NCI-H774 (cell line): ENCODE results near the gene NRL.

Source experiments
- DNase-seq: peaks from one replicate; lab custom pipeline; 2025; lab: John Stamatoyannopoulos, UW

Gene NRL

DNA sequence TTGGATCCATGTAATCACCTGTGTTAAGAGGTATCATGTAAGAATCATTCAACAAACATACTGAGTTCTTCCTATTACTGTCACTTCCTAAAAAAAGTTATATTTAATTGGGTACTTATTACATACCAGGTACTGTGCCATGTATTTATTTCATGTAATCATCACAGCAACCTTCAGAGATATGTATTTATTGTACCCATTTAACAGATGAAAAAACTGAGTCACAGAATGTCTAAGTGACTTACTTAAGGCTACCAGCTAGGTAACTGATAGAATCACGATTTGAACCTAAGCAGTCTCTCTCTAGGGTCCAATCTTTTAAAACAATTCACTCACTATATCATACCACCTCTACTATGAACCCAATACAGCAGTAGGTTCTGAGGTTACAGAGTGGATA lies 29.7 kb upstream of the NRL start:
- DNase-seq: no peak

DNA sequence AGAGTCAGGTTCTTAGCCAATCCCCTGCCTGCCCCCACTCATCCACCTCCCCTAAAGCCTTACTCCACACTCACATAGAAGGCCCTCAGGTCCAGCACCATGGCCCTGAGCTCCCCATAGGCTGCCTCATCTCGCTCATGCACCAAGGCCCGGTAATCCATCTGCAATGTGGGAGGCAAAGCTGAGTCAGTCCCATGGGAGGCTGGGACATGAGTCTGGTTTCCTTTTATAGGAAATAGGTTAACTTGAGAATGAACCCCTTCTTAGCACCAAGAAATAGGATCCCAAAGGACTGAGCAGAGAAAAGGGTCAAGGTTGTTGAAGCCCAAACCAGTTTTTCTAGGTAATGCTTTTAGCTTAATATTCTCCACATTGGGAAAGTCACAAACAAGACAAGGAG lies 28.8 kb upstream of the NRL start:
- DNase-seq: no peak

DNA sequence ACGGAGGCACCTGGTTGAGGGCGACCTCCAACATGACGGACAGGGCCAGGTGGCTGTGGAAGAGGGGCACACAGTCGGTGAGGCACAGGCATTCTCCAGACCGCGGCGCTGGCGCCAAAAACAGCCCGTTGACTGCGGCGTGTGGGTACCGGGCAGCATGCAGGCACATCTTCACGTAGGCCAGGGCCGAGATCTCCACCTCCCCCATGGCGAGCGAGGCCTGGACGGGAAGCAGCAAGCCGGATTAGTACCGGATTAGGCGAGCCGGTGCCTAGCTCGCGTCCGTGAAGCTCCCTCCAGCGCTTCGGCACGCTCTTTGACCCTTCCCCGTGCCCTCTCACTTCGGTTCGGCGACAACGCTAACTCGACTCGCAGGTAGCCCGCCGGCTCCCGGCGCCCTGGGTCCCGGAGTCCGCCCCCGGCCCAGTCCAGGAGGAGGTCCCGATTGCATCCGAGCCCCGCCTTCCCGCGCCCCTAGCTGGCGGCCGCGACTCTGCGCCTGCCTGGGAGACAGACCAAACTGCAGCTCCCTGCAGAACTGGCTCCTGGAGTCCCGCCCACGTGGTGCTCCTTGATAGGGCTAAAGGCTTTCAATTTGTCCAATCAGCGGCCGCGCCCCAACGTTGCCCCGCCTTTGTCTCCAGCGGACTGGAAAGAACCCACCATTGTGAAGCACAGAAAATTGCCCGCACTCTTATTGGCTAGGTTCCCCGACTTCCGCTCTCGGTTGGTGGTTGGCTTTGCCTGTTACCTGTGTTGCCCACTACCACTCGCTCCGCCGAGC lies 26.5 kb upstream of the NRL start, which contains the start of gene EMC9:
Gene EMC9 (minus strand): TSS at position 495 of the 784 bp plus-strand sequence. CDS start 287 bp downstream, at position 208.
- DNase-seq: peak; percentile 99

DNA sequence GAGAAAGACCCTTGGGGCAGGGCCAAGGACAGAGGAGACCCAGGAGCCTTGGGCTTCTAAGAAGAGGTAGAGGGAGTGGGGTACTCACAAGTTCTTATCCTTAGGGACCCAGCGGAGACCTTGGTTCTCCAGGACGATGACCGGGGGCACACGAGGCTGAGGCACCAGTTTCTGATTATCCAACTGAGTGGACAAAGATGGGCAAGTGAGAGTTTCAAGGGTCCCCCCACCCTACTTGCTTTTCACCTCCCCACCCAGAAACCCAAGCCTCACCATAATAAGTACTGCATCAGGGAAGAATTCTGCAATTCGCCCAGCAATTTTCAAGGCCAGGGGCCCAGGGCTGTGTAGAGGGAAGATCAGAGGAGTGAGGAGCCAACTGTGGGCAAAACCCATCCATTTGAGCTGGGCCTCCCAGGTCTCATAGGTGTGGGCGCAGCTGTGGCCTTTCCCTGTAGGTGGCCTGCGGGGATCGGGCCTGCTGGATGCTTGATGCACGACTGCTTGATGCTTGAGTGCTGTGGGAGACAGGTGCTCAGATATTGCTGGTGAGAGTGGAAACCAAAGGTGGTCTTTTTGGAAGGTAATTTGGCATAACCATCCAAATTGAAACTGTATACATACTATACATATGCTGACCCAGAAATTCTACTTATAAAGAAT lies 24.7 kb upstream of the NRL start:
- no peak for DNase-seq

DNA sequence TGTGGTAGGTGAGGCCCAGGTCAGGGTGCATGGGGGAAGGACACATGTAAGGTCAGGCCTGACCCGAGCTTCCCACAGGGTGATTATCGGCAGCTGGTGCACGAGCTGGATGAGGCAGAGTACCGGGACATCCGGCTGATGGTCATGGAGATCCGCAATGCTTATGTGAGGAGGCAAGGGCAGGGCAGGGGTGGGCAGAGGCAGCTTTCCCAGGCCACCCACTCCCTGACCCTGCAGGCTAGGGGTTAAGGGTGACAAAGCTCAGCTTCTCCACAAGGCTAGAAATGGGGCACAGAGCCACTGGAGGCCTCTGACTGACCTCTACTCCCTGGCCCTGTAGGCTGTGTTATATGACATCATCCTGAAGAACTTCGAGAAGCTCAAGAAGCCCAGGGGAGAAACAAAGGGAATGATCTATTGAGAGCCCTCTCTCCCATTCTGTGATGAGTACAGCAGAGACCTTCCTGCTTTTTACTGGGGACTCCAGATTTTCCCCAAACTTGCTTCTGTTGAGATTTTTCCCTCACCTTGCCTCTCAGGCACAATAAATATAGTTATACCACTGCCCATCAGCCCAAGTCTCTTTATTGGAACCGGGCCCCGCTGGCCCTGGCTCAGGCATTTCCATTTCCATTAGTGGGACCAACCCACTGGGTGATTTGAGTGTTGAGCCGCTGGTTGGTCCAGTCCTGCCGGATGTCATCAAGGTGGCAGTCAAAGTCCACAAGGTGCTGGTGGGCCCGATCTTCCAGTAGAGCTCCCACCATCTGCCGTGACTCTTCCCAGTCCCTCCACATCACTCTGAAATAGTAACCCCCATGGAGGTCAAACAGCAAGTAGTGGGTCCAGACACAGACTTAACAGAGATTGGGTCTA lies 23.9 kb upstream of the NRL start:
- DNase-seq: no peak

DNA sequence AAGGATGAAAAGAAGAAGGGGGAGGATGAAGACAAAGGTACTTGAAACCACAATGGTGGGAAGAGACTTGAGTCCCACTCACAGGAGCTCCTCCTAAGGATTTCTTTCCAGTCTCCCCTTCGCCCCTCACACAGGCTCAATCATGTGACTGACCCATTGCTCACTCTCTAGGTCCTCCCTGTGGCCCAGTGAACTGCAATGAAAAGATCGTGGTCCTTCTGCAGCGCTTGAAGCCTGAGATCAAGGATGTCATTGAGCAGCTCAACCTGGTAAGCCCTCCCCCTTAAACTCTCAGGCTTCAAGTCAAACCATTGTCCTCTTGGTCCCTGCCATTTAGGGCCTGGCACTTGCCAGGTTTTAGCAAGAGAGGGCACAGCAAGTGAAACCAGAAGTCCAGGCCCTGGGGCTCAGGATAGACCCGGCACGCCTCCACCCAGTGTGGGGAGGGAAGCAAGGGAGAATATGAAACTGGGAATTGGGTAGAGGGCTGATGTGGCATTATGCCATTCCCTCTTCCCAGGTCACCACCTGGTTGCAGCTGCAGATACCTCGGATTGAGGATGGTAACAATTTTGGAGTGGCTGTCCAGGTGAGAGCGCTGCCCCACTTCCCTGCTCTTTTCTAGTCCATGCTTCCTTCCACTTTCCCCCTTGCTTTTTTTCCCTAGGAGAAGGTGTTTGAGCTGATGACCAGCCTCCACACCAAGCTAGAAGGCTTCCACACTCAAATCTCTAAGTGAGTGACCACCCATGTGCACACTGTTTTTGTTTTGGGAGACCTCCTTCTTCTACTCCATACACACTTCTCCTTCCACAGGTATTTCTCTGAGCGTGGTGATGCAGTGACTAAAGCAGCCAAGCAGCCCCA lies 23.0 kb upstream of the NRL start:
- DNase-seq: no peak

DNA sequence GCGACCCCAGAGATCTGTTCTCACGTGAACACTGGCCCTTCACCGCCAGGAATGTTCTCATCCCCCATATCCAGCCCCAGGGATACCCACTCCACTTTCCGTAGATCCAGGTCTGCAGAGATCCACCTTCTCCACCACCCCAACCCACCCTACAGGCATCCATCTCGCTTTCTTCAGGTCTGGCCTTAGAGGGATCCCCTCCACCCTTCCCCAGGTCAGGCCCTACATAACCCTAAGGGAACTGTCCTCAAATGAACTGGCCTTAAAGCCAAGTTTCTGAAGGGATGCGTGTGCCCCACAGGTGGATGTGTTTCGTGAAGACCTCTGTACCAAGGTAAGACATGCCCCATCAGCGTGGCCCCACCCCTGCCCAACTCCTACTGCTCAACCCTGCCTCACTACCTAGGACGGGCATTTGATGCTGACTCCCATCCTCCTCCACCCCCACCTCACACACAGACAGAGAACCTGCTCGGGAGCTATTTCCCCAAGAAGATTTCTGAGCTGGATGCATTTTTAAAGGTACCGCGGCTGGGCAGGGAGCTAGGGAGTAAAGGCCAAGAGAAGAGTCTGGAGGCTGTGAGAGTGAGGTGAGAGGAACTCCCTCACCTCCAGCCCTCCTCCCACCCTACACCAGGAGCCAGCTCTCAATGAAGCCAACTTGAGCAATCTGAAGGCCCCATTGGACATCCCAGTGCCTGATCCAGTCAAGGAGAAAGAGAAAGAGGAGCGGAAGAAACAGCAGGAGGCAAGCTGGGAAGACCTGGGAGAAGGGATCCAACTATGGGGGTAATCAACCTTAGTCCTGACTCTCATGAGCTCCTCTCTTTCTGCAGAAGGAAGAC lies 22.2 kb upstream of the NRL start:
- no peak for DNase-seq

DNA sequence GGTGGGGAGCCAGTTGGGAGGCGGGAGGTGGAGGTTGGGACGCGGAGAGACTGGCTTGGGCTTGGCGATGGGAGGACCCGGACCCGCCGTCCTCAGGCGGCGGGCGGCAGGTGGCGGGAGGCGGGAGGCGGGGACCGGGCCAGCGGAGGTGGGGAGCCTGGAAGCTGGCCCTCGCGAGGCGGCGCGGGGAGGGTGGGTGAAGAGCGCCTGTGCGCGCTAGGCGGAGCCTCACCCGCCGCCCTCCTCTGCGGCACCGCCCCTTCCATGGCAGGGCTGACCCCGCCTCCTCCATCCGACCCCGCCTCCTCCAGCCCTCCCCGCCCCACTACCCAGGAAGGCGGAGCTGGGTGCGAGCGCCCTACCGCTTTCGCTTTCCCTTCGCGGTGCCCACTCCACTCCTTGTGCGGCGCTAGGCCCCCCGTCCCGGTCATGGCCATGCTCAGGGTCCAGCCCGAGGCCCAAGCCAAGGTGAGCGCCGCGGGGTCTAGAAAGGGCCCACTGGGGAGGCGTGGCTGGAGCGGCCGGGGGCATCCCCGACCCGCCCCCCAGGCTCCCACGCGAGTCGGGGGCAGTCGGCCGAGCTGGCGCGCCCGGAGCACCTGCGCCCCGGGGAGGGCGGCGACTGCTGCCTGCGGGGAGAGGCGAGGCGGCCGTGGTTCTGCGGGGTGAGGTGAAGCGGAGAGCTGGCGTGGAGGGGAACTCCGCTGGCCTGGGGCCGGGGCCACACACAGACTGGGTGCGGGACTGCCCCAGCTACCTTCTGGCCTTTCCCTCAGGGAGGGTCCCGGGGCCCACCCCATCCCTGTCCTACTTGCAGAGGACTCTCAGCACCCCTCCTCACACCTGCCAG lies 21.3 kb upstream of the NRL start, which contains the start of gene PSME1:
Gene PSME1 (plus strand): TSS at position 361 of the 850 bp plus-strand sequence. CDS start 69 bp downstream, at position 430.
- DNase-seq: peak; percentile 91

DNA sequence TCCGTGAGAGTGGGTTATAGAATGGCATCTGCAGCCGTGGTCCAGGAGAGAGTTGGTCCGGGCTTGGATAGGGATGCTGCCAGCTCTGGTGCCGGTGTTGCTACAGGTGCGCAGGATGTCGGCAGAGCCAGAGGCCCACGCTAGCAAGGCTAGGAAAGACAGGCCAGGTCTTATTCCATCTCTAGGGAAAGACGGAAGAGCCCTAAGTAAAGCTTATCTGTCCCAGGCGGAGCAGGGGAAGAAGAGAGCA lies 20.8 kb upstream of the NRL start:
- peak; percentile 66 for DNase-seq

DNA sequence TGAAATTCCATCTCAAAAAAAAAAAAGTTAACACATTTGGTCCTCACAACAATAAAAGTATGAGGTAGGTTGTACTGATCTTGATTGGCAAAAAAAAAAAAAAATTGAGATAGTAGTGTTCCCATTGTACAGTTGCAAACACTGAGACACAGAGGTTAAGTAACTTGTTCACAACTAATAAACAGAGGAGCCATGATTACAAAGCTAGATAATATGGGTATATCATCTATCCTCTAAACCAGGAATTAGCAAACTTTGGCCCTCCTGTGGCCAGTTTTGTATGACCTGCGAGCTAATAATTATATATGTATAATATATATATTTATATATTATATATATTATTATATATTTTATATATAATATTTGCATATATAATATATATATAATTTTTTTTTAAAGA lies 19.0 kb upstream of the NRL start:
- no peak for DNase-seq

DNA sequence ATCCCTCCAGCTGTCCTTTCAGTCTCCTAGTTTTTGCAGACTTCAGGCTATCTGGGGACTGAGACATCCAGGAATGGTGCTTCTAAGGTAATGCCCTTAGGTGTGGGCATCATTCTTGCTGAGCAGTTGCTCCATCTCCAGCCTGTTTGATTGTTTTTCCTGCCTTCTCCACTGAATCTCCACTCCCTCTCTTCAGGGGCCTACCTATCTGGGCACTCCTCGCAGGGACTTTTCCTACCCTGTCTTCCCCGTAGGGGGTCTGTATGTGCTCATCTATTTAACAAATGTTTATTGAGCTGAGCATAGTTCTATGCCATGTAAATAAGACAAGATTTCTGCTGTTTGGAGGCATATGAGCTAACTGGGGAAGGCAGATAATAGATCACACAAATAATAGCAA lies 18.2 kb upstream of the NRL start:
- DNase-seq: no peak

DNA sequence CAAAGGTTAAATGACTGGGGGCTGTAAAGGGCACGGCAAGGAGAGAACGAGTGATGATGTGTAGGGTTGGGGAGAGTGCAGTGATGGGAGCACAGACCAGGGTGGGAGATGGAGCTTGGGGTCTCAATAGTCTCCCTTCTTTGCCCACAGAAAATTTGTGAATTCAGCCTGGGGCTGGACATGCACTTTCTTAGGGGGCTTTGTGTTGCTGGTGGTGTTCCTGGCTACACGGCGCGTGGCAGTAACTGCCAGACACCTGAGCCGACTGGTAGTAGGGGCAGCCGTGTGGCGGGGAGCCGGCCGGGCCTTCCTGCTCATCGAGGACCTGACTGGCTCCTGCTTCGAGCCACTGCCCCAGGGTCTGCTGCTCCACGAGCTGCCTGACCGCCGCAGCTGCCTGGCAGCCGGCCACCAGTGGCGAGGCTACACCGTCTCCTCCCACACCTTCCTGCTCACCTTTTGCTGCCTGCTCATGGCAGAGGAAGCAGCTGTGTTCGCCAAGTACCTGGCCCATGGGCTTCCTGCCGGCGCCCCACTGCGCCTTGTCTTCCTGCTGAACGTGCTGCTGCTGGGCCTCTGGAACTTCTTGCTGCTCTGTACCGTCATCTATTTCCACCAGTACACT lies 17.4 kb upstream of the NRL start:
- peak; percentile 55 for DNase-seq

DNA sequence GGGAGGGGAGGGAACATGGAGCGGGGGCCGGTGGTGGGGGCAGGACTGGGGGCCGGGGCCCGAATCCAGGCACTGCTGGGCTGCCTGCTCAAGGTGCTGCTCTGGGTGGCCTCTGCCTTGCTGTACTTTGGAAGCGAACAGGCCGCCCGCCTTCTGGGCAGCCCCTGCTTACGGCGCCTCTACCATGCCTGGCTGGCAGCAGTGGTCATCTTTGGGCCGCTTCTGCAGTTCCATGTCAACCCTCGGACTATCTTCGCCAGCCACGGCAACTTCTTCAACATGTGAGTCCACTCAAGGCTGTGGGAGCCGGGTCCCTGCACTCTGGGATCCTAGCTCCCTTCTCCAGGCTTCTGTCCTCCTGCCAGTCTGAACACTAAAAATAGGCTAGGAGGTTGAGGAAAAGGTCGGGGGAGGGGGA lies 16.8 kb upstream of the NRL start:
- no peak for DNase-seq

DNA sequence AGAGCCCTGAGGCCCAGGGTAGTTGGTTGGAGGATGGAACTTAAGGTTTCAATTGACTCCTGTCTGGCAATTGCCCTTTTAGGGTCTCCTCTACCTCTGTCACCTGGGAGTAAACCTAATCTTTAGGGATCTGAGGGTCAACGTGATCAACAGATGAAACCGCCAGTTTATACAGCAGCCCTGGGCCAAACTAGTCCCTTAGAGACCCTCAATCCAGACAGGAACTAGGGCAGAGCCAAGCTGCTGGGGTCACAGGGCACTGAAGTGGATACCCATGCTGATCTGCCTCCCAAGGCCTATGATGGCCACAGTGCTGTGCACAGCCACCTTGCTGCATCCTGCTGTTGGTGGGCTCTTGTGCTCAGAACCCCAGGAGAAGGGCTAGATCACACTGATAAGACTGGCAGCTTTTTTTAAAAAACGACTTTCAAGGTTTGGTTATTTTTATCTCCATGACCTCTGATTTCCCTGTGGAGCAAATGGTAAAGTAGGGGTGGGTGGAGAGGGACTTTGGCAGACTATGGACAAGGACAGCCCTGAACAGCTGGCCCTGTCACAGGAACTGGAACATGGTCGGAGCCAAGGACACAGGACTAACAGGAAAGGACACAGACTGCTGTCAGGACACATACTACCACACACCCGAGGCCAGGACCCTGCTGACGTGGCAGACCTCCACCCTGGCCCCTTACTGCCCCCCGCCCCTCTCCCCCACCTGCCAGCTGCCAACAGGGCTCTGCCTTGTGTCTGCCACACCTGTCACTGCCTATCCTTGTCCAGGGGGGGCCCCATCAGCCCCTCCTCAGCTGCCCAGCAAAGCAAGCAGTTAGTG lies 16.2 kb upstream of the NRL start:
- no peak for DNase-seq

DNA sequence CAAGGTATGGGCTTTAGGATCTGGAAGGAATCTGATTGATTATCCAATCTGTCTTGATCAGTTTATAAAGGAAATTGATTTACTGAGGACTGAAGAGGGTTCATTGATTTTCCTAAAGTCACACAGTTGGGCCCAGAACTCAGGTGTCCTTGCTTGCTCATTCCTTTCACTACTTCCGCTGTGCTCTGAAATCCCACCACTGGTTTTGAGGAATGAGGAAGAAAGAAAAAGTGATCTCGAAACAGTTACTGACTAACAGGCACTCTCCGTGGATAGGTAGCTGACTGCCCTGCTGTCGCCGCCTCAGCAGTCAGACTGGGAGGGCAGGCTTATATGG lies 15.6 kb upstream of the NRL start, which contains the start of gene FITM1:
Gene FITM1 (plus strand): TSS at position 280 of the 337 bp plus-strand sequence. CDS start 905 bp downstream, outside the sequence.
- no peak for DNase-seq

DNA sequence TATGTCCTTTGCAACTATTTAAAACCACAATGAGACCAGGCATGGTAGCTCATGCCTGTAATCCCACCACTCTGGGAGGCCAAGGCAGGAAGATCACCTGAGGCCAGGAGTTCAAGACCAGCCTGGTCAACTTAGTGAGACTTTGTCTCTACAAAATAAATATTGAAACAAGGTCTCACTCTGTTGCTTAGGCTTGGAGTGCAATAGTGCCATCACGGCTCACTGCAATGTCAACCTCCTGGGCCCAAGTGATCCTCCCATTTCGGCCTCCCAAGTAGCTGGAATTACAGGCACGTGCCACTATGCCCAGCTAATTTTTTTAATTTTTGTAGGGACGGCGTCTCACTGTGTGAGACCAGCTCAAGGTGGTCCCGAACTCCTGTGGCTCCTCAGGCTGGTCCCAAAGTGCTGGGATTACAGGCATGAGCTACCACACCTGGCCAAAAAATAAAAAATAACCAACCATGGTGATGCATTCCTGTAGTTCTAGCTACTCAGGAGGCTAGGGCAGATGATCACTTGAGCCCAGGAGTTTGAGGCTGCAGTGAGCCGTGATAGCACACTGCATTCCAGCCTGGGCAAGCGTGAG lies 14.8 kb upstream of the NRL start:
- no peak for DNase-seq

DNA sequence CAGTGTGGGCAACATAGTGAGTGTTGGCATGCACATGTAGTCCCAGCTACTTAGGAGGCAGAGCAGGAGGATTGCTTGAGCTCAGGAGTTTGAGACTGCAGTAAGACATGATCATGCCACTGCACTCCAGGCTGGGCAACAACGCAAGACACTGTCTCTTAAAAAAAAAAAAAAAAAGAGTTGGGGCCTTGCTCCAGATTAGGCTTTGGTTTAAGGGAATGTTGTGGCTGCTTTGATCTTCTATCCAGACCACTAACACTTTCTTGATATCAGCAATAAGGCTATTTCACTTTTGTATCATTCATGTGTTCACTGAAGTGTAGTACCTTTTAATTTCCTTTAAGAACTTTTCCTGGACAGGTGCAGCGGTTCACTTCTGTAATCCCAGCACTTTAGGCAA lies 12.9 kb upstream of the NRL start:
- no peak for DNase-seq

DNA sequence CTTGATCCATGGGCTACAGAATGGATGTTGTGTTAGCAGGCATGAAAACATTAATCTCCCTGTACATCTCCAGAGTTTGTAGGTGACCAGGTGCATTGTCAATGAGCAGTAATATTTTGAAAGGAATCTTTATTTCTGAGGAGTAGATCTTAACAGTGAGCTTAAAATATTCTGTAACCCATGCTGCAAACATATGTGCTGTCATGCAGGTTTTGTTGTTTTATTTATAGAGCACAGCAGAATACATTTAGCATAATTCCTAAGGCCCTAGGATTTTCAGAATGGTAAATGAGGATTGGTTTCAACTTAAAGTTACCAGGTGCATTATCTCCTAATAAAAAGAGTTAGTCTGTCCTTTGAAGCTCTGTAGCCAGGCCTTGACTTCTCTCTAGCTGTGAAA lies 12.2 kb upstream of the NRL start:
- no peak for DNase-seq
